Measurements from ENCODE around the gene ALCAM.
"Not testable (repeated sequence)": the region's sequence is repeated elsewhere in the genome, so short reads cannot be mapped to it uniquely, and the experiment has no call there.

ALCAM gene

GRCh38 chr3:105534491-105534890, 167.8 kb downstream of the ALCAM start:
- FAIRE-seq = no peak

GRCh38 chr3:105537371-105538080, 170.8 kb downstream of the ALCAM start:
- FAIRE-seq = no peak

GRCh38 chr3:105538483-105538882, 171.8 kb downstream of the ALCAM start:
- FAIRE-seq = no peak

- FAIRE-seq = no peak
Measured at GRCh38 chr3:105539897-105540296, 173.2 kb downstream of the ALCAM start.

- no peak for FAIRE-seq
Measured at GRCh38 chr3:105542282-105543019, 175.7 kb downstream of the ALCAM start.

- no peak for FAIRE-seq
Measured at GRCh38 chr3:105545051-105545450, 178.3 kb downstream of the ALCAM start.

- FAIRE-seq = no peak
Measured at GRCh38 chr3:105553851-105554250, 187.1 kb downstream of the ALCAM start.

- FAIRE-seq = no peak
Measured at GRCh38 chr3:105555206-105555605, 188.5 kb downstream of the ALCAM start.

GRCh38 chr3:105559856-105560255, 193.1 kb downstream of the ALCAM start:
- FAIRE-seq = no peak

- no peak for FAIRE-seq
Measured at GRCh38 chr3:105561876-105562275, 195.2 kb downstream of the ALCAM start.

GRCh38 chr3:105564546-105565288, 198.0 kb downstream of the ALCAM start:
- no peak for FAIRE-seq

GRCh38 chr3:105571005-105571404, 204.3 kb downstream of the ALCAM start:
- no peak for FAIRE-seq

GRCh38 chr3:105572501-105572900, 205.8 kb downstream of the ALCAM start:
- no peak for FAIRE-seq

GRCh38 chr3:105579439-105579838, 212.7 kb downstream of the ALCAM start:
- no peak for FAIRE-seq

GRCh38 chr3:105580296-105580965, 213.7 kb downstream of the ALCAM start:
- FAIRE-seq = no peak

GRCh38 chr3:105582015-105582414, 215.3 kb downstream of the ALCAM start:
- FAIRE-seq = no peak

- no peak for FAIRE-seq
Measured at GRCh38 chr3:105584003-105584790, 217.5 kb downstream of the ALCAM start.

GRCh38 chr3:105593315-105593714, 226.6 kb downstream of the ALCAM start:
- no peak for FAIRE-seq

GRCh38 chr3:105594219-105594618, 227.5 kb downstream of the ALCAM start:
- no peak for FAIRE-seq

GRCh38 chr3:105598042-105598796, 231.5 kb downstream of the ALCAM start:
- FAIRE-seq = no peak

- FAIRE-seq = no peak
Measured at GRCh38 chr3:105599350-105599749, 232.6 kb downstream of the ALCAM start.

- FAIRE-seq = not testable (repeated sequence)
Measured at GRCh38 chr3:105601756-105602155, 235.0 kb downstream of the ALCAM start.

Measured in A204.1 (cell line).